Peyer's patch (tissue), 4 donors: ENCODE results near the gene SLC44A3. TPM values are rescaled to one million over a fixed set of nuclear protein-coding genes. Genes with fewer than 3 reads are reported as not detected.
"Not testable (repeated sequence)": the region's sequence is repeated elsewhere in the genome, so short reads cannot be mapped to it uniquely, and the experiment has no call there.

Source experiments
- DNase-seq, 3 donors: peaks; one replicate each; pipeline ENCODE4 v3.0.0-alpha.2; 2017 to 2019
- H3K27ac ChIP-seq, 4 donors: fragments of 200-600 bp; sonication (generic); one replicate each; pipeline ENCODE4 v1.5.1; 2016 to 2019
- H3K27me3 ChIP-seq, 2 donors: fragments of 200-600 bp; sonication (generic); one replicate each; pipeline ENCODE4 v1.5.1; 2019
- H3K36me3 ChIP-seq, 3 donors: fragments of 200-600 bp; sonication (generic); one replicate each; pipeline ENCODE4 v1.5.1; 2016 to 2019
- H3K4me1 ChIP-seq, 4 donors: fragments of 200-600 bp; sonication (generic); one replicate each; pipeline ENCODE4 v1.5.1; 2016 to 2019
- H3K4me3 ChIP-seq, 4 donors: fragments of 200-600 bp; sonication (generic); 1 replicate in 3 of 4; 2 replicates in 1 of 4; pipeline ENCODE4 v1.5.1; 2016 to 2019; ENCODE audit warnings: mild to moderate bottlenecking in 1 of 4
- H3K9me3 ChIP-seq, 4 donors: fragments of 200-600 bp; sonication (generic); one replicate each; pipeline ENCODE4 v1.5.1; 2016 to 2019; ENCODE audit warnings: mild to moderate bottlenecking in 1 of 4
- CTCF ChIP-seq, 6 experiments: fragments of 450-650 bp in 4 of 6; fragments of 200-600 bp in 2 of 6; sonication (generic) in 1 of 6; IDR thresholded peaks; one replicate each; pipeline ENCODE4 v1.5.1; 2017 to 2019; ENCODE audit warnings: antibody characterized with exemption in 6 of 6, mild to moderate bottlenecking in 3 of 6, moderate library complexity in 1 of 6
- POLR2A ChIP-seq, 2 donors: fragments of 450-650 bp; IDR thresholded peaks; one replicate each; pipeline ENCODE4 v1.5.1; 2017; ENCODE audit warnings: antibody characterized with exemption in 2 of 2, mild to moderate bottlenecking in 2 of 2, moderate library complexity in 2 of 2
- total RNA-seq, 4 donors: library from RNA; depleted of rRNA; stranded (reverse); fragments of >200 nt; gene quantifications; one replicate each; pipeline ENCODE4 v1.1.0, GENCODE V29; 2016

Gene SLC44A3
- total RNA-seq, 4 donors from 2014 or later = 26.4 to 49.0 (median 40.0) TPM

- Histone ChIP-seq H3K27me3 (no peaks in the 10 kb centered on the region), H3K36me3 (no peaks in the 10 kb centered on the region), H3K9me3 (no peaks in the 10 kb centered on the region), H3K27ac (no peak overlapping the region), H3K4me3 (no peak overlapping the region), H3K4me1 (no peaks in the 10 kb centered on the region)
- no peak for TF ChIP-seq POLR2A (IDR thresholded peaks at IDR 0.05)
- TF ChIP-seq CTCF (IDR thresholded peaks at IDR 0.05) = no peak
- no peak for DNase-seq
Observed at GRCh38 chr1:94935476-94935875, 115.3 kb downstream of the SLC44A3 start.

- Histone ChIP-seq H3K9me3 (no peaks in the 10 kb centered on the region), H3K36me3 (no peaks in the 10 kb centered on the region), H3K4me3 (no peak overlapping the region), H3K27me3 (no peaks in the 10 kb centered on the region), H3K4me1 (no peaks in the 10 kb centered on the region), H3K27ac (no peak overlapping the region)
- DNase-seq = no peak
- no peak for TF ChIP-seq CTCF (IDR thresholded peaks at IDR 0.05)
- TF ChIP-seq POLR2A (IDR thresholded peaks at IDR 0.05) = no peak
Observed at GRCh38 chr1:94936861-94937620, 116.9 kb downstream of the SLC44A3 start.

GRCh38 chr1:94937820-94938219 lies 117.7 kb downstream of the SLC44A3 start:
- no peaks in the 10 kb centered on the region for H3K4me1 ChIP-seq

GRCh38 chr1:94940738-94941137 lies 120.6 kb downstream of the SLC44A3 start:
- TF ChIP-seq POLR2A (IDR thresholded peaks at IDR 0.05) = no peak
- TF ChIP-seq CTCF (IDR thresholded peaks at IDR 0.05) = no peak
- Histone ChIP-seq H3K4me1 (no peaks in the 10 kb centered on the region), H3K27ac (no peak overlapping the region), H3K4me3 (no peak overlapping the region), H3K36me3 (no peaks in the 10 kb centered on the region), H3K9me3 (no peaks in the 10 kb centered on the region), H3K27me3 (no peaks in the 10 kb centered on the region)
- no peak for DNase-seq

More at GRCh38 chr1:94937820-94938219, 117.7 kb downstream of the SLC44A3 start:
- Histone ChIP-seq H3K4me3 (no peak overlapping the region), H3K27ac (no peak overlapping the region), H3K36me3 (no peaks in the 10 kb centered on the region), H3K27me3 (no peaks in the 10 kb centered on the region), H3K9me3 (no peaks in the 10 kb centered on the region)
- DNase-seq = no peak
- TF ChIP-seq CTCF (IDR thresholded peaks at IDR 0.05) = no peak
- TF ChIP-seq POLR2A (IDR thresholded peaks at IDR 0.05) = no peak

DNA sequence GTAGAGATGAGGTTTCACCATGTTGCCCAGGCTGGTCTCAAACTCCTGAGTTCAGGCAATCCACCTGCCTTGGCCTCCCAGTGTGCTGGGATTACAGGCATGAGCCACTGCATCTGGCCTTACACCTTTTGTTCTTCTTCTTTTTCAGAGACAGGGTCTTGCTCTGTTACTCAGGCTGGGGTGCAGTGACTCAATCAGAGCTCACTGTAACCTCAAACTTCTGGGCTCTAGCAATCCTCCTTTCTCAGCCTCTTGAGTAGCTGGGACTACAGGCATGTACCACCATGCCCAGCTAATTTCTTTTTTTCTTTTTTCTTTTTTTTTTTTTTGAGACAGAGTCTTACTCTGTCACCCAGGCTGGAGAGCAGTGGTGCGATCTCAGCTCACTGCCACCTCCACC lies 121.3 kb downstream of the SLC44A3 start:
- H3K27me3 ChIP-seq, H3K36me3 ChIP-seq, H3K4me3 ChIP-seq, H3K27ac ChIP-seq, H3K9me3 ChIP-seq, H3K4me1 ChIP-seq, DNase-seq: not testable (repeated sequence)

- no peaks in the 10 kb centered on the region for H3K9me3 ChIP-seq
- peaks cover 0 to 10% (median 0%) of the 10 kb centered on the region in 4 donors for H3K4me1 ChIP-seq
- H3K36me3 ChIP-seq = no peaks in the 10 kb centered on the region
- DNase-seq = no peak
- no peak for TF ChIP-seq POLR2A (IDR thresholded peaks at IDR 0.05)
- TF ChIP-seq CTCF (IDR thresholded peaks at IDR 0.05) = no peak
- H3K27ac ChIP-seq = peak overlapping the region in 1 of 4 donors; percentile 38
- no peak overlapping the region for H3K4me3 ChIP-seq
- no peaks in the 10 kb centered on the region for H3K27me3 ChIP-seq
Observed at GRCh38 chr1:94942171-94943128, 122.3 kb downstream of the SLC44A3 start.
